GM23248 (cell line): ENCODE measurements around the gene DOK3.

Experiments
- EZH2 ChIP-seq: fragments of 200-600 bp; sonication (generic); IDR thresholded peaks from 2 replicates; pipeline ENCODE4 v1.6.1; 2018; ENCODE audit warnings: antibody characterized with exemption, mild to moderate bottlenecking; ENCODE audit not compliant: insufficient read depth, poor library complexity, severe bottlenecking
- EZH2phosphoT487 ChIP-seq: fragments of 200-600 bp; sonication (generic); IDR thresholded peaks from 2 replicates; pipeline ENCODE4 v1.6.1; 2018; ENCODE audit warnings: antibody characterized with exemption, moderate library complexity, mild to moderate bottlenecking, low read depth; ENCODE audit not compliant: insufficient read depth

GRCh38 chr5:177472460-177473442 is 36.9 kb downstream of the DOK3 start:
- TF ChIP-seq EZH2 (no peak), EZH2phosphoT487 (no peak)
